ENCODE results near the gene AASDH.

- TF ChIP-seq CTCF (IDR thresholded peaks at IDR 0.05) (no peak), ZFX (IDR thresholded peaks at IDR 0.05; ENCODE audit: borderline replicate concordance) (no peak)
These were observed 81.9 kb downstream of the AASDH start for GRCh38 chr4:56305390-56305789.

All from 22Rv1 (cell line).